Endothelial cell of umbilical vein (primary cell): ENCODE measurements around the gene DPP7. TPM values are rescaled to one million over a fixed set of nuclear protein-coding genes. Genes with fewer than 3 reads are reported as not detected.

ENCODE experiments used
- BruUV-seq: library from RNA; stranded (reverse); fragments of 400-500 nt; replicated peaks from 2 replicates; lab custom pipeline; 2021; lab: Mats Ljungman, UMichigan
- CTCF ChIA-PET: fragments of 300-600, 350-600 bp; sonication (Branson Sonifier 250); formaldehyde crosslinking; loops from one replicate; lab custom pipeline; 2021; ENCODE audit warnings: antibody characterized with exemption, inconsistent platforms; lab: Charles Lee
- POLR2A ChIA-PET: fragments of 300-600, 350-600 bp; sonication (Branson Sonifier 250); formaldehyde crosslinking; loops from one replicate; lab custom pipeline; 2021; ENCODE audit warnings: antibody characterized with exemption, inconsistent platforms; lab: Charles Lee
- DNase-seq: peaks from one replicate; pipeline ENCODE4 v3.0.0-alpha.2; 2011; ENCODE audit warnings: low read depth, low spot score
- FAIRE-seq: peaks from 2 replicates; lab custom pipeline; 2011; peaks lifted over from hg19 to GRCh38; lab: Jason Lieb, UNC
- H2AFZ ChIP-seq: 2 replicates; pipeline ENCODE4 v1.6.0; 2012; ENCODE audit warnings: low read depth, low read length, control low read depth, inconsistent platforms
- H3K27ac ChIP-seq: 2 replicates; pipeline ENCODE4 v1.5.1; 2011; ENCODE audit warnings: low read depth, mild to moderate bottlenecking, control low read depth, low read length, moderate library complexity; ENCODE audit not compliant: insufficient read depth
- H3K27me3 ChIP-seq, 2 experiments: 2 replicates each; pipeline versions ENCODE4 v1.6.0 to v1.6.1; 2011; ENCODE audit warnings: low read length in 2 of 2, mixed read lengths in 1 of 2; ENCODE audit not compliant: control insufficient read depth in 2 of 2, insufficient read depth in 2 of 2
- H3K36me3 ChIP-seq, 2 experiments: 2 replicates in 1 of 2; 3 replicates in 1 of 2; pipeline ENCODE4 v1.5.1; 2011; ENCODE audit warnings: low read length in 2 of 2, mild to moderate bottlenecking in 1 of 2, moderate library complexity in 1 of 2; ENCODE audit not compliant: control insufficient read depth in 2 of 2, insufficient read depth in 2 of 2; ENCODE audit errors: extremely low read depth in 1 of 2
- H3K4me1 ChIP-seq: 3 replicates; pipeline ENCODE4 v1.5.1; 2011; ENCODE audit warnings: mild to moderate bottlenecking, low read length; ENCODE audit not compliant: control insufficient read depth, insufficient read depth; ENCODE audit errors: extremely low read depth
- H3K4me2 ChIP-seq: 2 replicates; pipeline ENCODE4 v1.6.1; 2011; ENCODE audit warnings: low read length, control low read depth, mixed read lengths; ENCODE audit not compliant: insufficient read depth
- H3K4me3 ChIP-seq, 3 experiments: fragments of 200-600 bp in 1 of 3; sonication (generic), shearing (Covaris generic) in 1 of 3; replicated peaks in 1 of 3; 2 replicates each; pipeline ENCODE4 v1.5.1; 2011 to 2016; ENCODE audit warnings: control low read depth in 3 of 3, low read length in 3 of 3, mild to moderate bottlenecking in 2 of 3, inconsistent platforms in 1 of 3, low read depth in 1 of 3, moderate library complexity in 1 of 3; ENCODE audit not compliant: insufficient read depth in 1 of 3
- H3K79me2 ChIP-seq: 2 replicates; pipeline ENCODE4 v1.6.0; 2012; ENCODE audit warnings: low read length, inconsistent platforms; ENCODE audit not compliant: control insufficient read depth, insufficient read depth
- H3K9ac ChIP-seq: replicated peaks from 2 replicates; pipeline ENCODE3; 2011; ENCODE audit warnings: low read length, control low read depth; ENCODE audit not compliant: insufficient read depth; ENCODE audit errors: extremely low read depth
- H3K9me1 ChIP-seq: replicated peaks from 3 replicates; pipeline ENCODE4 v1.6.0; 2011; ENCODE audit warnings: mild to moderate bottlenecking, low read length; ENCODE audit not compliant: control insufficient read depth, insufficient read depth; ENCODE audit errors: extremely low read depth
- H3K9me3 ChIP-seq: replicated peaks from 2 replicates; pipeline ENCODE4 v1.5.1; 2012; ENCODE audit warnings: low read length, inconsistent platforms; ENCODE audit not compliant: control insufficient read depth, insufficient read depth
- H4K20me1 ChIP-seq: replicated peaks from 2 replicates; pipeline ENCODE3; 2011; ENCODE audit warnings: mild to moderate bottlenecking, low read length; ENCODE audit not compliant: control insufficient read depth, insufficient read depth; ENCODE audit errors: extremely low read depth
- CTCF ChIP-seq, 2 donors: IDR thresholded peaks; 1 replicate in 1 of 2; 2 replicates in 1 of 2; pipeline ENCODE4 v1.5.1; 2011; ENCODE audit warnings: low read length in 2 of 2, mild to moderate bottlenecking in 2 of 2, moderate library complexity in 2 of 2, control low read depth in 1 of 2, inconsistent platforms in 1 of 2, low read depth in 1 of 2; ENCODE audit not compliant: insufficient read depth in 1 of 2; ENCODE audit errors: extremely low read depth in 1 of 2
- EZH2 ChIP-seq: IDR thresholded peaks from 2 replicates; pipeline ENCODE4 v1.6.1; 2012; ENCODE audit warnings: borderline replicate concordance, low read depth, mild to moderate bottlenecking, moderate library complexity, low read length, inconsistent platforms; ENCODE audit not compliant: severe bottlenecking
- FOS ChIP-seq: IDR thresholded peaks from 2 replicates; pipeline ENCODE4 v1.6.1; 2011; ENCODE audit warnings: mild to moderate bottlenecking, low read length, moderate library complexity, borderline replicate concordance; ENCODE audit not compliant: insufficient read depth
- GATA2 ChIP-seq: IDR thresholded peaks from 2 replicates; pipeline ENCODE4 v1.7.0; 2011; ENCODE audit warnings: low read depth, mild to moderate bottlenecking, moderate library complexity, mixed read lengths, low read length; ENCODE audit not compliant: insufficient read length, insufficient read depth
- JUN ChIP-seq: IDR thresholded peaks from 2 replicates; pipeline ENCODE4 v1.6.1; 2011; ENCODE audit warnings: borderline replicate concordance, low read depth; ENCODE audit not compliant: insufficient read length, insufficient read depth
- MAX ChIP-seq: IDR thresholded peaks from 2 replicates; pipeline ENCODE4 v1.6.1; 2011; ENCODE audit not compliant: insufficient read depth, insufficient read length
- MYC ChIP-seq: IDR thresholded peaks from one replicate; pipeline ENCODE4 v1.6.1; 2011; ENCODE audit warnings: mild to moderate bottlenecking, low read depth, low read length
- POLR2A ChIP-seq: IDR thresholded peaks from 2 replicates; pipeline ENCODE4 v1.6.1; 2012; ENCODE audit warnings: low read depth, mild to moderate bottlenecking, control low read depth, low read length
- POLR2AphosphoS5 ChIP-seq: IDR thresholded peaks from 2 replicates; pipeline ENCODE4 v1.6.1; 2012; ENCODE audit warnings: low read depth, mild to moderate bottlenecking, control low read depth, low read length, moderate library complexity; ENCODE audit not compliant: insufficient read depth
- dilution Hi-C: fragments of 300-500 bp; cut with MboI; formaldehyde crosslinking; loops from one replicate; pipeline ENCODE4 v1.15.0; 2019; ENCODE audit warnings: low sequenced_read_pairs; ENCODE audit not compliant: extremely low pct_ligation_motif_present
- intact Hi-C: fragments of 100-400 bp; cut with micrococcal nuclease; formaldehyde crosslinking; loops from one replicate; pipeline ENCODE4 v1.10.0; 2022
- polyA plus RNA-seq, 4 experiments: library from polyadenylated mRNA; depleted of rRNA in 3 of 4; stranded (reverse) in 3 of 4; unstranded in 1 of 4; fragments of >200 nt; gene quantifications; 2 replicates each; pipeline versions ENCODE4 v1.2.1 to v1.2.3, GENCODE V29; 2011 to 2012; ENCODE audit warnings: missing spikeins in 1 of 4
- total RNA-seq: library from RNA; stranded (reverse); gene quantifications from 2 replicates; pipeline ENCODE4 v1.2.3, GENCODE V29; 2021

DPP7 gene
- total and polyA plus RNA-seq, 2 donors (not counting 3 experiments of a cell fraction or from before 2014, with no cell fraction given): 149 to 200 TPM

DNA sequence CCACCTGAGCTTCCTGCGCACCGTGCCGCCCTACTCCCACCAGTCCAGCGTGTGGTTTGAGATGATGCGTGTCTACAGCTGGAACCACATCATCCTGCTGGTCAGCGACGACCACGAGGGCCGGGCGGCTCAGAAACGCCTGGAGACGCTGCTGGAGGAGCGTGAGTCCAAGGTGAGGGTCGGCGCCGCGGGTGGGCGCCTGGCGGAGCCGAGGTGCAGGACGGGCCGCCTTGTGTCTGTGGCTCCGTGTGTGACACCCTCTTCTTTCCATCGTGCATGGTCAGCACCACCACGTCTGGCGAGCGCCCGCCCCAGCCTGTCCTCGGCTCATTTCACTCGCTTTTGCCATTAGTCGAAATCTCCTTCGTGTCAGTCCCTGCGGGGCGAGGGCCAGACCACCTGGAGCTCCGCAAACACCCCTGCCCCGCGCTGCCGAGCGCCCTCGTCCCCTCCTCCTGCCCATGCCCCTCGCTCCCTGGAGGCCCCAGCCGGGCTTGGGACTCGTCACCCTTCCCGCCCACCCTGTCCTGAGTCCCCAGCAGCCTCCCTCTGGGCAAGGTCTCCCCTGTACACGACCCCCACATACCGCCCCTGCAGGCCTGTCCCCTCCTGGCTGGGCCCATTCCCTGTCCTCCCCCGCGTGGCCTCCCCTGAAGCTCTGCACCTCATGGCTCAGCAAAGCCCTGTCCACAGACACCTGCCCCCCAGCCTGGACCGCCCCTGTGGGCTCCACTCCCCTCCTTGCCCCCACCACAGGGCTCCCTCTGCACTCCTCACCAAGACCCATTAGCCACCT lies 31.4 kb upstream of the DPP7 start:
- Histone ChIP-seq H3K9me1 (no peaks in the 10 kb centered on the region), H3K4me3 (no peak overlapping the region), H3K9ac (no peak overlapping the region), H2AFZ (no peak overlapping the region), H3K36me3 (no peaks in the 10 kb centered on the region), H3K79me2 (no peaks in the 10 kb centered on the region), H4K20me1 (no peaks in the 10 kb centered on the region), H3K9me3 (no peaks in the 10 kb centered on the region), H3K27ac (no peak overlapping the region), H3K4me2 (no peak overlapping the region), H3K4me1 (no peaks in the 10 kb centered on the region), H3K27me3 (peaks cover 0 to 2% of the 10 kb centered on the region in 2 experiments)
- intact Hi-C loops (no loop called here), dilution Hi-C loops (no loop called here)
- ChIA-PET POLR2A (interaction anchor here (0.8 kb wide), 1 partner anchor 95 kb away, joined by 3 read pairs; the partner anchor contains the start of gene TUBB4B), CTCF (no interaction called here)
- BruUV-seq: no TSS peak
- no peak for FAIRE-seq
- DNase-seq: no peak
- TF ChIP-seq JUN (no peak), FOS (no peak), EZH2 (no peak), POLR2A (no peak), GATA2 (no peak), POLR2AphosphoS5 (no peak), MAX (no peak), CTCF (IDR thresholded peaks at IDR 0.05; ENCODE audit: extremely low read depth in 1 of 2, insufficient read depth in 1 of 2, low read depth in 1 of 2, low read length in 2 of 2) (no peak), MYC (no peak)
